ENCODE data around the gene TSEN34.

GRCh38 chr19:54204767-54205468, 13.8 kb downstream of the TSEN34 start:
- TF ChIP-seq CTCF (IDR thresholded peaks at IDR 0.05) = no peak
- TF ChIP-seq POLR2AphosphoS5 (IDR thresholded peaks at IDR 0.05) = no peak
